ENCODE data around the gene CEP57L1.
"Not testable (repeated sequence)": the region's sequence is repeated elsewhere in the genome, so short reads cannot be mapped to it uniquely, and the experiment has no call there.

CEP57L1 gene

GRCh38 chr6:109187399-109188114, 92.2 kb downstream of the CEP57L1 start:
- DNase-seq (ENCODE audit: extremely low read depth, low read depth), result no peak
- TF ChIP-seq CTCF (IDR thresholded peaks at IDR 0.05; ENCODE audit: low read depth, low read length), result peak; percentile 99

GRCh38 chr6:109188115-109188411, 92.8 kb downstream of the CEP57L1 start:
- TF ChIP-seq CTCF (IDR thresholded peaks at IDR 0.05; ENCODE audit: low read depth, low read length), result no peak
- DNase-seq (ENCODE audit: extremely low read depth, low read depth), result no peak

GRCh38 chr6:109191368-109191767, 96.1 kb downstream of the CEP57L1 start:
- DNase-seq (ENCODE audit: extremely low read depth, low read depth), result not testable (repeated sequence)

GRCh38 chr6:109192865-109193264, 97.6 kb downstream of the CEP57L1 start:
- no peak for DNase-seq (ENCODE audit: extremely low read depth, low read depth)
- TF ChIP-seq CTCF (IDR thresholded peaks at IDR 0.05; ENCODE audit: low read depth, low read length), result no peak

- no peak for DNase-seq (ENCODE audit: extremely low read depth, low read depth)
- no peak for TF ChIP-seq CTCF (IDR thresholded peaks at IDR 0.05; ENCODE audit: low read depth, low read length)
These were observed 99.6 kb downstream of the CEP57L1 start for GRCh38 chr6:109194880-109195279.

- TF ChIP-seq CTCF (IDR thresholded peaks at IDR 0.05; ENCODE audit: low read depth, low read length), result no peak
- no peak for DNase-seq (ENCODE audit: extremely low read depth, low read depth)
These were observed 101.8 kb downstream of the CEP57L1 start for GRCh38 chr6:109197061-109197460.

GRCh38 chr6:109202409-109203264, 107.3 kb downstream of the CEP57L1 start:
- no peak for TF ChIP-seq CTCF (IDR thresholded peaks at IDR 0.05; ENCODE audit: low read depth, low read length)
- no peak for DNase-seq (ENCODE audit: extremely low read depth, low read depth)
